A673 (cell line): Measurements from ENCODE around the gene GSTP1. TPM values are rescaled to one million over a fixed set of nuclear protein-coding genes. Genes with fewer than 3 reads are reported as not detected.

Experiments
- BruUV-seq: library from RNA; stranded (reverse); fragments of 400-500 nt; replicated peaks from 2 replicates; lab custom pipeline; 2021; lab: Mats Ljungman, UMichigan
- CTCF ChIA-PET: fragments of 300-600 bp; sonication (Branson Sonifier 250); formaldehyde crosslinking; loops from one replicate; lab custom pipeline; 2022; ENCODE audit warnings: antibody characterized with exemption; lab: Charles Lee
- POLR2A ChIA-PET: fragments of 300-600 bp; sonication (Branson Sonifier 250); formaldehyde crosslinking; loops from one replicate; lab custom pipeline; 2022; ENCODE audit warnings: antibody characterized with exemption; ENCODE audit not compliant: low non-redundant PET; lab: Charles Lee
- DNase-seq: peaks from one replicate; pipeline ENCODE4 v3.0.0-alpha.2; 2015; ENCODE audit warnings: low spot score
- H3K27ac ChIP-seq: fragments of 200-600 bp; sonication (generic); 2 replicates; pipeline ENCODE4 v1.5.1; 2016; ENCODE audit warnings: mixed run types, low read depth, mild to moderate bottlenecking, mixed read lengths, antibody characterized with exemption, low read length; ENCODE audit not compliant: poor library complexity, severe bottlenecking
- H3K27me3 ChIP-seq: fragments of 200-600 bp; sonication (generic); replicated peaks from 2 replicates; pipeline ENCODE4 v1.6.1; 2017; ENCODE audit warnings: mixed run types, low read depth, mild to moderate bottlenecking, mixed read lengths, antibody characterized with exemption, low read length; ENCODE audit not compliant: insufficient read depth, poor library complexity
- H3K36me3 ChIP-seq: fragments of 200-600 bp; sonication (generic); 2 replicates; pipeline ENCODE4 v1.6.1; 2016; ENCODE audit warnings: mixed run types, mild to moderate bottlenecking, mixed read lengths, antibody characterized with exemption, low read length; ENCODE audit not compliant: insufficient read depth, poor library complexity, severe bottlenecking
- H3K4me1 ChIP-seq: fragments of 200-600 bp; sonication (generic); 2 replicates; pipeline ENCODE4 v1.6.1; 2017; ENCODE audit warnings: mixed run types, mild to moderate bottlenecking, mixed read lengths, antibody characterized with exemption, low read length; ENCODE audit not compliant: insufficient read depth, poor library complexity, severe bottlenecking
- H3K4me3 ChIP-seq: fragments of 200-600 bp; sonication (generic); 2 replicates; pipeline ENCODE4 v1.5.1; 2016; ENCODE audit warnings: low read depth, mixed run types, mild to moderate bottlenecking, mixed read lengths, low read length; ENCODE audit not compliant: poor library complexity, severe bottlenecking
- H3K9me3 ChIP-seq: fragments of 200-600 bp; sonication (generic); 2 replicates; pipeline ENCODE4 v1.6.1; 2016; ENCODE audit warnings: mixed run types, low read depth, mild to moderate bottlenecking, mixed read lengths, antibody characterized with exemption, low read length; ENCODE audit not compliant: poor library complexity, severe bottlenecking
- CTCF ChIP-seq: fragments of 300-800, 200-600 bp; sonication (generic); conservative IDR thresholded peaks from 2 replicates; pipeline ENCODE4 v1.5.1; 2017; ENCODE audit warnings: low read depth, mild to moderate bottlenecking, antibody characterized with exemption, low read length, moderate library complexity, mixed read lengths
- EZH2 ChIP-seq: fragments of 200-600 bp; sonication (generic); IDR thresholded peaks from 2 replicates; pipeline ENCODE4 v1.6.1; 2017; ENCODE audit warnings: borderline replicate concordance, low read depth, mild to moderate bottlenecking, mixed read lengths, antibody characterized with exemption, low read length; ENCODE audit not compliant: poor library complexity, severe bottlenecking
- intact Hi-C: fragments of 100-400 bp; cut with micrococcal nuclease; formaldehyde crosslinking; loops from one replicate; pipeline ENCODE4 v1.10.0; 2022; ENCODE audit not compliant: unreplicated experiment
- total RNA-seq: library from RNA; stranded (reverse); gene quantifications from 2 replicates; pipeline ENCODE4 v1.2.3, GENCODE V29; 2021

GSTP1 gene
- total RNA-seq, 1 experiment from 2014 or later: 1,211 TPM

DNA sequence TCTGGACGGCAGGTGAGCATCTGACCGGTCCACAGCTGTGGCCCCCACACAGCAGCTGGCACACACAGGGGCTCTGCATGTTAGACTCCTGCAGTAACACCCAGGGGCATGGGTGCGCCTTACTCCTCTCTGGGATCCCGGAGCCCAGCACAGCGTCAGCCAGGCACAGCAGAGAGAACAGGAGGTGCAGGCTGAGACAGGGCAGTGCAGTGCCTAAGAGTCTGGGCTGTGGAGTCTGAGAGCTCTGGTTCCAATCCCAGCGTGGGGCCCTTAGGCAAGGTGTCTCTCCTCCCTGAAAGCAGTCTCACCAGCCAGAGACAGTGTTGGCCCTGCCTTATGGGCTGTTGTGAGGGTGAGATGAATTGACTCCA lies 43.8 kb downstream of the GSTP1 start:
- intact Hi-C loops: no loop called here
- Histone ChIP-seq H3K36me3 (no peaks in the 10 kb centered on the region), H3K4me3 (no peak overlapping the region), H3K27ac (no peak overlapping the region), H3K9me3 (no peaks in the 10 kb centered on the region), H3K27me3 (no peaks in the 10 kb centered on the region), H3K4me1 (peaks cover 11% of the 10 kb centered on the region)
- ChIA-PET CTCF (no interaction called here), POLR2A (no interaction called here)
- no peak for DNase-seq
- TF ChIP-seq EZH2 (no peak), CTCF (no peak)
- BruUV-seq: no TSS peak

GRCh38 chr11:67627812-67628624 lies 44.4 kb downstream of the GSTP1 start:
- H3K4me1 ChIP-seq: peaks cover 11% of the 10 kb centered on the region
- BruUV-seq: no TSS peak
- DNase-seq: no peak
- CTCF ChIA-PET: interaction anchor here (0.5 to 2.4 kb wide), 2 partner anchors 14 to 1310 kb away, joined by 6 to 16 read pairs; no protein-coding TSS in a partner anchor
- intact Hi-C loops: no loop called here
- no peak overlapping the region for H3K4me3 ChIP-seq
- POLR2A ChIA-PET: no interaction called here
- H3K27me3 ChIP-seq: no peaks in the 10 kb centered on the region
- no peak overlapping the region for H3K27ac ChIP-seq
- no peaks in the 10 kb centered on the region for H3K9me3 ChIP-seq
- TF ChIP-seq CTCF: no peak
- TF ChIP-seq EZH2: no peak
- no peaks in the 10 kb centered on the region for H3K36me3 ChIP-seq

DNA sequence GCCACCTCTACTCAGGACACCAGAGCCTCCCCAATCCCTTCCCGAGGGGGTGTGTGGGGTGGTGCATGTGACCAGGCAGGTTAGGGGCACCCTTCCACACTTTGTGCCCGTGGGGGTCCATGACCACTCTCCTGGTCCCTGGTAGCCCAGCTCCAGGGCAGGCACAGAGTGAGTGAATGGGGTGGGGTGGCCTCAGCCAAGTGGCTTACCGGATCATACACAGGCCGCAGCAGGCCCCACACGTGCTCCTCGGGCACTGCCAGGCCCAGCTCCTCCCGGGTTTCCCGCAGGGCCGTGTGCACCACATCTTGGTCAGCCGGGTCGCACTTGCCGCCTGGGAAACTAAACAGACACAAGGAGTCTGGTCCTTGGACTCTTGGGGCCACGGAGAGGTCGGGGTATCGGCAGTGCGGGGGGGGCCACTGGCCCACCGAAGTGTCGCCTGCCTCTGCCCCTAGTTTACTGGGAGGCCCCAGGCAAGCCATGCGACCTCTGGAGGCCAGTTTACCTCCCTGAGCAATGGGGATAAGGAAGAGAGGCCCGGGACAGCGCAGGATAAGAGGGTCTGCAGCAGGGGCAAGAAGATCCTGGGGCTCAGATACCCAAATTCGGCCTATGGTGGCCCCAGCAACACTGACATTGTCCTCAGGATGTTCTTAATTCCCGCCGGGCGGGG lies 45.2 kb downstream of the GSTP1 start:
- ChIA-PET CTCF (interaction anchor here (0.5 to 2.4 kb wide), 9 partner anchors 12 to 1311 kb away, joined by 3 to 16 read pairs (median 4); no protein-coding TSS in a partner anchor), POLR2A (no interaction called here)
- Histone ChIP-seq H3K36me3 (no peaks in the 10 kb centered on the region), H3K9me3 (no peaks in the 10 kb centered on the region), H3K27ac (no peak overlapping the region), H3K4me3 (peak overlapping the region; percentile 61), H3K4me1 (peaks cover 11% of the 10 kb centered on the region), H3K27me3 (no peaks in the 10 kb centered on the region)
- TF ChIP-seq CTCF (no peak; the same call in 1 of the 2 replicates), EZH2 (no peak)
- intact Hi-C loops: no loop called here
- BruUV-seq: no TSS peak
- no peak for DNase-seq
